WERI-Rb-1 (cell line): ENCODE data around the gene CCDC85A.
"Not testable (repeated sequence)": the region's sequence is repeated elsewhere in the genome, so short reads cannot be mapped to it uniquely, and the experiment has no call there.

Experiments
- DNase-seq: peaks from one replicate; pipeline ENCODE4 v3.0.0-alpha.2; 2020
- H3K27ac ChIP-seq: fragments of 250-450 bp; sonication (Bioruptor Pico); 2 replicates; pipeline ENCODE4 v1.5.1; 2020; ENCODE audit warnings: mild to moderate bottlenecking, moderate library complexity
- H3K27me3 ChIP-seq: fragments of 250-450 bp; sonication (Bioruptor Pico); 2 replicates; pipeline ENCODE4 v1.5.1; 2021; ENCODE audit warnings: mild to moderate bottlenecking, low read depth, moderate library complexity; ENCODE audit not compliant: insufficient read depth, severe bottlenecking
- H3K36me3 ChIP-seq: fragments of 250-450 bp; sonication (Bioruptor Pico); 2 replicates; pipeline ENCODE4 v1.5.1; 2020; ENCODE audit warnings: mild to moderate bottlenecking, moderate library complexity
- H3K4me3 ChIP-seq: 2 replicates; pipeline ENCODE4 v1.5.1; 2011; ENCODE audit warnings: low read depth, mild to moderate bottlenecking, control low read depth, low read length
- H3K9me3 ChIP-seq: fragments of 250-450 bp; sonication (Bioruptor Pico); 2 replicates; pipeline ENCODE4 v1.5.1; 2021; ENCODE audit warnings: mild to moderate bottlenecking, moderate library complexity; ENCODE audit not compliant: severe bottlenecking
- TF ChIP-seq, protein P1 (sequence below): IDR thresholded peaks from 2 replicates; pipeline ENCODE4 v1.5.1; 2011; ENCODE audit warnings: low read depth, mild to moderate bottlenecking, control low read depth, inconsistent platforms, low read length

Gene CCDC85A

DNA sequence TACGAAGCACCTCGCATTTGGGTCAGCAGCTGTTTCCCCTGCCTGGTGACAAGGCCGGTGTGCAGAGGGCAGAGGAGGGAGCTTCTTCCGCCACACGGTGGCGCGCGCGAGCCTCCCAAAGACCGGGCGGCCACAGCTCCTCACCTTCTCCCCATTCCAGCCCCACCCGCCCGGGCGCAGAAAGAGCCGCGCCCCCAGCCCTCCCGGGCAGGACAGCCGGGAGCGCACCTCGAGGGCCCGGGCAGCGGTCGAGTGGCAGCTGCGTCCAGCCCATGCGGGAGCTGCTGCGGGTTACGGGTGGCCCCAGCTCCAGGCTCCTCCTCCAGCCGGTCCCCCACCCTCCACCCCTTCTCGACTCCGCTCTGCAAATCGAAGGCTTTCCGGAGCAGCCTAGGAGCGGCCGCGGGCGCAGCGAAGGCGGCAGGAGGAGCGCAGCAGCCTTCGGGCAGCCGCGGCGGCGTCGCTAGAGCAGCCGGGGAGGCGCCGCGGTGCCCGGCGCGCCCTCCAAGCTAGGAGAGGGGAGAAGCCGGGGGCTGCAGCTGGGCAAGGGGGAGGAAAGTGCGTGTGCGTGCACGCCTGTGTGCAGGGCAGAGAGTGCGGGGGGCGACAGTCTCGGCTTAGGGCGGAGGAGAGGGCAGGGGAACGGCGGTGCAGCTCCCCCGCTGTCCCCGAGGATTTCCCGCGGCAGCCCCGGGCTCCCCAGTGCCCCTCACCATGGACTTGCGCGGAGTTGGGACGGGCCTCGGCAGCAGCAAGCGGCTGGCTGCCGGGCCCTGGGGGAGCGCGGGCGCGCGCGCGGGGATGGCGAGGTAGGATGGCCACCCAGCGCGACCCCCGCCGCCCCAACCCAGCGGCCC lies at the start of gene CCDC85A:
CCDC85A (plus strand) TSS at position 348 of the 857 bp plus-strand sequence. CDS start 635 bp downstream, outside the sequence.
- peak within 1 kb of the TSS; percentile 48 for H3K4me3 ChIP-seq
- no peak within 1 kb of the TSS for H3K27ac ChIP-seq
- DNase-seq, result peak; percentile 91
- no peaks in the 10 kb centered on the region for H3K36me3 ChIP-seq
- H3K9me3 ChIP-seq, result no peaks in the 10 kb centered on the region
- TF ChIP-seq, protein P1, sequence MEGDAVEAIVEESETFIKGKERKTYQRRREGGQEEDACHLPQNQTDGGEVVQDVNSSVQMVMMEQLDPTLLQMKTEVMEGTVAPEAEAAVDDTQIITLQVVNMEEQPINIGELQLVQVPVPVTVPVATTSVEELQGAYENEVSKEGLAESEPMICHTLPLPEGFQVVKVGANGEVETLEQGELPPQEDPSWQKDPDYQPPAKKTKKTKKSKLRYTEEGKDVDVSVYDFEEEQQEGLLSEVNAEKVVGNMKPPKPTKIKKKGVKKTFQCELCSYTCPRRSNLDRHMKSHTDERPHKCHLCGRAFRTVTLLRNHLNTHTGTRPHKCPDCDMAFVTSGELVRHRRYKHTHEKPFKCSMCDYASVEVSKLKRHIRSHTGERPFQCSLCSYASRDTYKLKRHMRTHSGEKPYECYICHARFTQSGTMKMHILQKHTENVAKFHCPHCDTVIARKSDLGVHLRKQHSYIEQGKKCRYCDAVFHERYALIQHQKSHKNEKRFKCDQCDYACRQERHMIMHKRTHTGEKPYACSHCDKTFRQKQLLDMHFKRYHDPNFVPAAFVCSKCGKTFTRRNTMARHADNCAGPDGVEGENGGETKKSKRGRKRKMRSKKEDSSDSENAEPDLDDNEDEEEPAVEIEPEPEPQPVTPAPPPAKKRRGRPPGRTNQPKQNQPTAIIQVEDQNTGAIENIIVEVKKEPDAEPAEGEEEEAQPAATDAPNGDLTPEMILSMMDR, result peak; percentile 96
- H3K27me3 ChIP-seq, result peaks cover 40% of the 10 kb centered on the region

DNA sequence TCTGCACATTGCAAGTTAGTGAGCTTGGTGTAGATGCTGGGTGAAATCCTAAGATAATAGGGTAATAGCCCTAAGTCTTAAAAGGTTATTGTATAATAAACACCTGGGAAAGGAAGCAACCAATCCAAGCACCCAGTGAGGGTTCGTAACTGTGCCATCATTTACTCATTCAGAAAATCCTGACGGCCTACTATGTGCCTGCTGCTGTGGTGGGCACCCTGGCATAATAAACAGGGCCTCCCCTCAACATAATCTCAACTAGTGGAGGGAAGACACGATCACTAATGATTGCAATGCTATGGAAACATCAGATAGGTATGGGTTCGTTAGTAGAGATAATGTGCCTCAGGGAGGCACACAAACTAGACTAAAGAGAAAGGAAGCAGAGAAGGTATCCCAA lies 48.9 kb upstream of the CCDC85A start:
- H3K9me3 ChIP-seq, result peaks cover 6% of the 10 kb centered on the region
- H3K27me3 ChIP-seq, result no peaks in the 10 kb centered on the region
- no peaks in the 10 kb centered on the region for H3K36me3 ChIP-seq
- H3K4me3 ChIP-seq, result no peak overlapping the region
- TF ChIP-seq, protein P1, result no peak
- DNase-seq, result no peak
- no peak overlapping the region for H3K27ac ChIP-seq

DNA sequence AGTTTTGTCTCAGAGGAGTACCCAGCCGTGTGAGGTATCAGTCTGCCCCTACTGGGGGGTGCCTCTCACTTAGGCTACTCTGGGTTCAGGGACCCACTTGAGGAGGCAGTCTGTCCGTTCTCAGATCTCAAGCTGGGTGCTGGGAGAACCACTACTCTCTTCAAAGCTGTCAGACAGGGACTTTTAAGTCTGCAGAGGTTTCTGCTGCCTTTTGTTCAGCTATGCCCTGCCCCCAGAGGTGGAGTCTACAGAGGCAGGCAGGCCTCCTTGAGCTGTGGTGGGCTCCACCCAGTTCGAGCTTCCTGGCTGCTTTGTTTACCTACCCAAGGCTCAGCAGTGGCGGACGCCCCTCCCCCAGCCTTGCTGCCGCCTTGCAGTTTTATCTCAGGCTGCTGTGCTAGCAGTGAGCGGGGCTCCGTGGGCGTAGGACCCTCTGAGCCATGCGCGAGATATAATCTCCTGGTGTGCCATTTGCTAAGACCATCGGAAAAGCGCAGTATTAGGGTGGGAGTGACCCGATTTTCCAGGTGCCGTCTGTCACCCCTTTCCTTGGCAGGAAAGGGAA lies 41.2 kb upstream of the CCDC85A start:
- H3K9me3 ChIP-seq, H3K4me3 ChIP-seq, H3K36me3 ChIP-seq, H3K27ac ChIP-seq, DNase-seq, H3K27me3 ChIP-seq: not testable (repeated sequence)

DNA sequence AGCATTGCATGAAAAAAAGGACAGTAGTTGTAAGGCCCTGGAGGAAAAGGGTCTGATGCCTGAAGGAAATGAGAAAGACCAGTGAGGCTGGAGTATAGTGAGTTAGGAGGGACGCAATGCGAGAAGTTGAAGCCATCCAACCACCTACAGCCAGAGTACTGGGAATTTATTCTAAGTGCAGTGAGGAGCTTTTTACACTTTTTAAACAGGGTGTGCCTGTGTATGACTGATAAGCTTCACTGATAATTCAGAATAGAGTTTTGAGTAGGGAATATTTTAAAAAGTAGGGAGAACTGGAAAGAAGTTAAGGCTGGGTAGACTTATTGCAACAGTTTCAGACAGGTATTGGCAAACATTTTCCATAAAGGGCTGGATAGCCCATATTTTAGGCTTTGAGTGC lies 35.9 kb upstream of the CCDC85A start:
- TF ChIP-seq, protein P1, result no peak
- no peaks in the 10 kb centered on the region for H3K27me3 ChIP-seq
- H3K36me3 ChIP-seq, result no peaks in the 10 kb centered on the region; the same call in 1 of the 2 replicates
- H3K27ac ChIP-seq, result no peak overlapping the region
- no peak overlapping the region for H3K4me3 ChIP-seq
- H3K9me3 ChIP-seq, result no peaks in the 10 kb centered on the region
- no peak for DNase-seq

DNA sequence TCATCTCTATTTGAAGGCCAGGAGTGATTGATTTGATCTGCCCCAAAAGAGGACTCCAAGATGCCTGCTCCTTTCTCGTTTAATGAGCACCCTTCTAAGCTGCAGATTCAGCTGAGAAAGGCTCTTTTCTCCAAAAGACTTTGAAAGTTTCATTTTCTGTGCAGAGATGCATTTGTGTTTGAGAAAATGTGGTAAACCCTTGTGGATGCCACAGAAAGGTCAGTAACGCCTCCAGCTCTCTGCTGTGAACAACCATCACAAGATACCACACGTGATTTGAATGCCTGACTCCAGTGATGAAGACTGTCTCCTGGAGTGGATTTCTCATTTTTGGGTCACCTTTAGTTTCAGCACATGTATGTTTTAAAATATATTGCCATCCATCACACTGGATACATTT lies 35.0 kb upstream of the CCDC85A start:
- no peaks in the 10 kb centered on the region; the same call in 1 of the 2 replicates for H3K36me3 ChIP-seq
- no peaks in the 10 kb centered on the region for H3K27me3 ChIP-seq
- no peak overlapping the region for H3K27ac ChIP-seq
- H3K9me3 ChIP-seq, result no peaks in the 10 kb centered on the region
- TF ChIP-seq, protein P1, result no peak
- H3K4me3 ChIP-seq, result no peak overlapping the region
- DNase-seq, result no peak

DNA sequence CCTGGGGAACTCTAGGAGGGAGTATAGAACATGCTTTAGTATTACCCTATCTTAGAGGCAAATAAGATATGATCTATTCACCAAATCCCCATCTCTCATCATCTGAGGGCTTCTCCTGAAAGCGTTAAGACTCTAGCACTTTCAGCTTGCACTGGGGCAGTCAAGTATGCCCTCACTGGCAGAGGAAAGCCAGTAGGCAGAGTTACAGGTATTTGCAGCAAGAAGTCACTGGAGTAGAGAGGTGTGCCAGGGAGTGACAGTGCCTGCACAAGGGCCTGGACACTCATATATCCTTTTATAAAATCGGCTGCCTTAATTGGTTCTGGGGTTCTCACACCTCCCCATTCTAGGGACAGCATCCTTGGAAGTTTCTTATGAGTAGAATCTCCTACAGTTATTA lies 31.9 kb upstream of the CCDC85A start:
- no peak for DNase-seq
- no peaks in the 10 kb centered on the region for H3K9me3 ChIP-seq
- H3K27me3 ChIP-seq, result no peaks in the 10 kb centered on the region
- H3K27ac ChIP-seq, result no peak overlapping the region
- no peaks in the 10 kb centered on the region; the same call in 1 of the 2 replicates for H3K36me3 ChIP-seq
- no peak overlapping the region for H3K4me3 ChIP-seq
- TF ChIP-seq, protein P1, result no peak
